ENCODE data around the gene TULP4. TPM values are rescaled to one million over a fixed set of nuclear protein-coding genes. Genes with fewer than 3 reads are reported as not detected.

TULP4 gene
- total RNA-seq, 1 experiment from 2014 or later, result 64.6 TPM

DNA sequence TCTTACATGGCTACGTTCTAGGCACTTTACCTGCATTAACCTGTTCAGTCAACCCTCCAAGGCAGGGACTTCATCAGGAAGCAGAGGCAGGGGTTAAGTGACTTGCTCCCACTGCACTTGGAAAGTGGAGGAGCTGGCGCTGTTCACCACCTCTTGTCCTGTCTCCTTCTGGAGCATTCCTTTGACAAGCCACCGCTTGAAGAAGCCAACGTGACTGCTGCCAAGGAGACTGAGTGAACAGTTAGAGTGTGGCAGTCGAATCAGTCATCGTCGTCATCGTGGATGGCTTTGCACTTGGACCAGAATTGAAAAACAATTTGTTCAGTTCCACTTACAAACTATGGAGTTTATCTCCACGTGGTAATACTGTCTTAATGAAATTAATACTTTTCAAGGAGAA, 60.9 kb downstream of the TULP4 start:
- Histone ChIP-seq H3K9ac (ENCODE audit: extremely low read depth, insufficient read length, low read length) (no peak overlapping the region), H2AK5ac (ENCODE audit: insufficient read length, low read length) (no peak overlapping the region), H4K91ac (ENCODE audit: insufficient read length, low read depth, low read length) (no peak overlapping the region), H3K4me2 (ENCODE audit: insufficient read depth, insufficient read length, low read length) (no peak overlapping the region), H2AFZ (ENCODE audit: low read length) (no peak overlapping the region), H3K27me3 (ENCODE audit: insufficient read depth, low read length) (no peaks in the 10 kb centered on the region), H4K8ac (replicated peaks; ENCODE audit: insufficient read length, low read depth, low read length) (no peak overlapping the region), H3K4me1 (ENCODE audit: insufficient read depth, low read length) (no peaks in the 10 kb centered on the region), H3K18ac (ENCODE audit: insufficient read length, low read depth, low read length) (no peak overlapping the region), H3K14ac (ENCODE audit: insufficient read depth, low read length) (no peak overlapping the region), H2BK15ac (ENCODE audit: low read depth, low read length) (no peak overlapping the region), H2BK12ac (ENCODE audit: insufficient read length, low read depth, low read length) (no peak overlapping the region), H3K4ac (ENCODE audit: low read depth, low read length) (no peak overlapping the region), H3T11ph (ENCODE audit: low read length) (no peak overlapping the region), H2BK20ac (ENCODE audit: low read depth, low read length, poor library complexity, severe bottlenecking) (no peak overlapping the region), H3K79me1 (ENCODE audit: insufficient read depth, low read depth, low read length, poor library complexity, severe bottlenecking) (no peaks in the 10 kb centered on the region), H3K79me2 (ENCODE audit: insufficient read depth, low read length) (no peaks in the 10 kb centered on the region), H3K27ac (ENCODE audit: insufficient read length, low read depth, low read length) (no peak overlapping the region), H2BK120ac (ENCODE audit: low read depth, low read length, poor library complexity, severe bottlenecking) (no peak overlapping the region), H3K56ac (ENCODE audit: insufficient read length, low read depth, low read length) (no peak overlapping the region), H3K23ac (ENCODE audit: insufficient read length, low read depth, low read length) (no peak overlapping the region), H4K5ac (ENCODE audit: insufficient read length, low read depth, low read length) (no peak overlapping the region), H2BK5ac (ENCODE audit: insufficient read length, low read length) (no peak overlapping the region), H3K23me2 (ENCODE audit: insufficient read length, low read depth, low read length, poor library complexity, severe bottlenecking) (no peaks in the 10 kb centered on the region), H4K20me1 (ENCODE audit: control insufficient read depth, insufficient read depth, insufficient read length) (no peaks in the 10 kb centered on the region), H3K9me3 (ENCODE audit: control insufficient read depth, low read depth, low read length) (no peaks in the 10 kb centered on the region)
- no peak for TF ChIP-seq CTCF (conservative IDR thresholded peaks at IDR 0.05)
- no peaks in the 10 kb centered on the region for H3K36me3 Mint-ChIP-seq (ENCODE audit: insufficient read depth in 1 of 3, low read depth in 3 of 3)
- H3K4me3 Mint-ChIP-seq, result no peak overlapping the region
- no peaks in the 10 kb centered on the region for H3K27me3 Mint-ChIP-seq (ENCODE audit: low read depth)
- no peak for DNase-seq
- no peak overlapping the region for H3K27ac Mint-ChIP-seq
- no CpG with 5 or more reads among the region's 9 CpGs for WGBS (ENCODE audit: extremely low coverage, insufficient read length, low lambda C conversion rate)
- peaks cover 2 to 12% of the 10 kb centered on the region in 2 experiments; a peak in 3 of 4 replicates for H3K4me1 Mint-ChIP-seq
- H3K9me3 Mint-ChIP-seq, result no peaks in the 10 kb centered on the region

Measured in H9 (cell line).